ENCODE data around the gene DISP1.
A peak's percentile ranks its signal among the peaks of the same experiment; 100 is the strongest.

DISP1 gene

DNA sequence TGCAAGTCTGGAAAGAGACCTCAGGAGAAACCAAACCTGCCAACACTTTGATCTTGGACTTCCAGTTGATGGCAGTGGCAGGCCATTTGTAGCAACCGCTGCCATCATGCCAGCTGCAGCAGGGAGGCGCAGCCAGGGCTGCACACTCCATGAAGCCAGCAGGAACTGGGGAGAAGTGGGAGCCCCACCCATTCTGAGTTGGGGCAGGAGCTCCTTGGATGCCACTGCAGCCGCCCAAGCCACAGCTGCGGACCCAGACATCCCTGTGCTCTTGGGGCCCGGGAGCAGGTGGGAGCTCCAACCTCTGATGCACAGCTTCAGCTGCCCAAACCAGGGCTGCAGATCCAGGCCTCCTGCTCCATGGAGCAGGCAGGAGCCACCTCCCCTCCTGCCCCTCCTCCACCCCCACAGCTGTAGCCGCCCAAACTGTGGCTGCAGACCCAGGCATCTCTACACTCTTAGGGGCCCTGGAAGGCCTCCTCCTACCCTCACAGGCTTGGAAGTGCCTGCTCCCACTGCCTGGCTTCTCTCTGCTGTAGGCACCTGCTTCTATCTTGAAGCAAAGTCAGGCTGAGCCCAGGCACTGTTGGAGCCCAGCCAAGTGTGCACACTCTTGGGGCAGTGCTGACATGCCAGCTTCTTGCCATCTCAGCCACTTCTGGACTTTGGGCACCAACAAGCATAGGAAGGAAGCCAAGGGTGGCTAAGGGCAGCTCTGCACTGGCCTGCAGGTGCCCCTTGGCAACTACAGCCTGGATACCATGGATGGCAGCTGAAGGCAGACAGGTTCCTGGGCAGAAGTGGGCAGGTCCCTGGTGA is 20.0 kb upstream of the DISP1 start:
- Histone ChIP-seq H3K4me1 (ENCODE audit: control insufficient read depth in 2 of 2, insufficient read depth in 2 of 2, low read length in 2 of 2) (no peaks in the 10 kb centered on the region), H3K27ac (ENCODE audit: low read depth in 2 of 2, low read length in 2 of 2) (no peak overlapping the region), H3K4me3 (ENCODE audit: low read length in 2 of 2) (no peak overlapping the region), H3K9ac (ENCODE audit: low read depth in 1 of 2, low read length in 2 of 2) (no peak overlapping the region), H3K27me3 (ENCODE audit: control insufficient read depth in 2 of 2, insufficient read depth in 2 of 2, low read length in 2 of 2) (no peaks in the 10 kb centered on the region), H3K36me3 (ENCODE audit: control insufficient read depth in 2 of 2, insufficient read depth in 2 of 2, low read length in 2 of 2) (no peaks in the 10 kb centered on the region), H3K9me3 (ENCODE audit: control insufficient read depth in 2 of 2, low read length in 2 of 2) (no peaks in the 10 kb centered on the region)

DNA sequence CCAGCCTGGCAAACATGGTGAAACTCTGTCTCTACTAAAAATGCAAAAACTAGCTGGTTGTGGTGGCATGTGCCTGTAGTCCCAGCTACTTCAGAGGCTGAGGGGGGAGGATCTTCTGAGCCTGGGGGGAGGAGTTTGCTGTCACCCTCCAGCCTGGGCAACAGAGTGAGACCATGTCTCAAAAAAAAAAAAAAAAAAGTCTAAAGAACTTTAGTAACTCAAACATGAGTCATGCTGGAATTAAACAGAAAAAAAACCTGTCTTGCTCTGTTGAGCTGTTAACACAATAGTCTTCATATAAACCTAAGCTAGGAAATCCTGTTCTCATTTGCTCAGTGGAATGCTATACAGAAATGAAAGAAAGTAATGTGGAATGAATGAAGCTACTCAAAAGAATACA is 16.7 kb upstream of the DISP1 start:
- Histone ChIP-seq H3K4me3 (ENCODE audit: low read length in 2 of 2) (no peak overlapping the region), H3K9ac (ENCODE audit: low read depth in 1 of 2, low read length in 2 of 2) (no peak overlapping the region), H3K27ac (ENCODE audit: low read depth in 2 of 2, low read length in 2 of 2) (no peak overlapping the region), H3K27me3 (ENCODE audit: control insufficient read depth in 2 of 2, insufficient read depth in 2 of 2, low read length in 2 of 2) (peaks cover 0 to 5% of the 10 kb centered on the region in 2 donors), H3K4me1 (ENCODE audit: control insufficient read depth in 2 of 2, insufficient read depth in 2 of 2, low read length in 2 of 2) (no peaks in the 10 kb centered on the region), H3K36me3 (ENCODE audit: control insufficient read depth in 2 of 2, insufficient read depth in 2 of 2, low read length in 2 of 2) (no peaks in the 10 kb centered on the region), H3K9me3 (ENCODE audit: control insufficient read depth in 2 of 2, low read length in 2 of 2) (no peaks in the 10 kb centered on the region)

DNA sequence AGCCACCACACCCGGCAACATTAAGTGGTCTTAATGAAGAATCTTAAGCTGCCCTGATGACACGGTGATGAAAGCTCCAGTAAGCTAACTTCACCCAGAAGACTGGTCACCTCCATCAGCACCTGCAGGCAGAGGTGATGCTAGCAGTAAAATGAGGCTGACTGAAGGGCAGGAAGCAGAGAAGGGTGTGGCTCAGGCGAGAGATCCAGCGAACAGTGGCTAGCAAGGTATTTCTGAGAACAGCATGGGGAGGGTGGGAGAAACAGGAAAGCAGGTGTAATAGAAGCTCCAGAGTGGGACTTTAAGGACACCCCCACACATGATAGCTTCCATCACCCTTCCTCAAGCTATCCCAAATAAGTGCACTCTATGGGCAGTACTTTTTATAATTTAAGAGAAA is 15.9 kb upstream of the DISP1 start:
- H3K9me3 ChIP-seq (ENCODE audit: control insufficient read depth in 2 of 2, low read length in 2 of 2): no peaks in the 10 kb centered on the region
- H3K27ac ChIP-seq (ENCODE audit: low read depth in 2 of 2, low read length in 2 of 2): no peak overlapping the region
- no peak overlapping the region for H3K4me3 ChIP-seq (ENCODE audit: low read length in 2 of 2)
- peaks cover 0 to 5% of the 10 kb centered on the region in 2 donors for H3K27me3 ChIP-seq (ENCODE audit: control insufficient read depth in 2 of 2, insufficient read depth in 2 of 2, low read length in 2 of 2)
- H3K36me3 ChIP-seq (ENCODE audit: control insufficient read depth in 2 of 2, insufficient read depth in 2 of 2, low read length in 2 of 2): no peaks in the 10 kb centered on the region
- no peak overlapping the region for H3K9ac ChIP-seq (ENCODE audit: low read depth in 1 of 2, low read length in 2 of 2)
- no peaks in the 10 kb centered on the region for H3K4me1 ChIP-seq (ENCODE audit: control insufficient read depth in 2 of 2, insufficient read depth in 2 of 2, low read length in 2 of 2)

DNA sequence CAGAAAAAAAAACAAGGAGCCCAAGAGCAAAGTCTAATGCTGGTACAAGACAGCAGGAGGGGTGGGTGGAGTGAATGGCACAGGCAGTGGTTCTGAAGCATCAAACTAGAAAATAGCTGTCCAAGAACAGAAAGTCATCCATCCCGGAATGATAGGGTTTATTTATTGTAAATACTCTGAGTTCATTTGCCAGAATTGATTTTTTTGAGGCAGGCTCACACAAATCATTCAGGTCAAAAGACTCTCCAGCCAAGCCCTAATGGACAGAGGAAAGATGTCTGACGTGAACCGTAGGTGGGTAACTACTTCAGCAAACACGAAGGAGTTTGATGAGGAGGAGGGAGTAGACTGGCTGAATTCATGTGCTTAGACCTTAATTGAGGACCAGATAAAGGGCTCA is 13.8 kb upstream of the DISP1 start:
- H3K27ac ChIP-seq (ENCODE audit: low read depth in 2 of 2, low read length in 2 of 2): no peak overlapping the region
- no peaks in the 10 kb centered on the region for H3K9me3 ChIP-seq (ENCODE audit: control insufficient read depth in 2 of 2, low read length in 2 of 2)
- H3K36me3 ChIP-seq (ENCODE audit: control insufficient read depth in 2 of 2, insufficient read depth in 2 of 2, low read length in 2 of 2): no peaks in the 10 kb centered on the region
- H3K4me1 ChIP-seq (ENCODE audit: control insufficient read depth in 2 of 2, insufficient read depth in 2 of 2, low read length in 2 of 2): no peaks in the 10 kb centered on the region
- H3K9ac ChIP-seq (ENCODE audit: low read depth in 1 of 2, low read length in 2 of 2): no peak overlapping the region
- peaks cover 0 to 5% of the 10 kb centered on the region in 2 donors for H3K27me3 ChIP-seq (ENCODE audit: control insufficient read depth in 2 of 2, insufficient read depth in 2 of 2, low read length in 2 of 2)
- no peak overlapping the region for H3K4me3 ChIP-seq (ENCODE audit: low read length in 2 of 2)

DNA sequence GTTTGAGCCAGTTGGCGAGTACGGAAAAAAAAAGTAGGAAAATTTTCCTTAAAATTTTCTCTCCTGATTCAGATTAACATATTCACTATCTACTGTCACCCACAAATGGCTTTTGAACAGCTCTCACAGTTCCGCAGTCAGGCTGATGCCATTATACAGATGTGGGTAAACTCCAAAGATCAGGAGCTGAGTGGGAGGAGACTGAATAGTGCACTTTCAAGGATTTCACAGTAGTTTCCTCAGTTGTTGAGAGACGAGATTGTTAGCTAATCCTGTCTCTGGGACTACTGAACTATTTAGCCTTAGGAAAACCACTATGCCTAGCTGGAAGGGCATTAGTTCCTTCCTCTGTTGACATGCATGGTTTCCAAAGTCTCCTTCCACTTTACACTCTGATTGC is 3.2 kb upstream of the DISP1 start:
- Histone ChIP-seq H3K27ac (ENCODE audit: low read depth in 2 of 2, low read length in 2 of 2) (no peak overlapping the region), H3K9ac (ENCODE audit: low read depth in 1 of 2, low read length in 2 of 2) (no peak overlapping the region), H3K4me3 (ENCODE audit: low read length in 2 of 2) (no peak overlapping the region), H3K4me1 (ENCODE audit: control insufficient read depth in 2 of 2, insufficient read depth in 2 of 2, low read length in 2 of 2) (peaks cover 8 to 10% of the 10 kb centered on the region in 2 donors), H3K9me3 (ENCODE audit: control insufficient read depth in 2 of 2, low read length in 2 of 2) (no peaks in the 10 kb centered on the region), H3K27me3 (ENCODE audit: control insufficient read depth in 2 of 2, insufficient read depth in 2 of 2, low read length in 2 of 2) (no peaks in the 10 kb centered on the region), H3K36me3 (ENCODE audit: control insufficient read depth in 2 of 2, insufficient read depth in 2 of 2, low read length in 2 of 2) (no peaks in the 10 kb centered on the region)

DNA sequence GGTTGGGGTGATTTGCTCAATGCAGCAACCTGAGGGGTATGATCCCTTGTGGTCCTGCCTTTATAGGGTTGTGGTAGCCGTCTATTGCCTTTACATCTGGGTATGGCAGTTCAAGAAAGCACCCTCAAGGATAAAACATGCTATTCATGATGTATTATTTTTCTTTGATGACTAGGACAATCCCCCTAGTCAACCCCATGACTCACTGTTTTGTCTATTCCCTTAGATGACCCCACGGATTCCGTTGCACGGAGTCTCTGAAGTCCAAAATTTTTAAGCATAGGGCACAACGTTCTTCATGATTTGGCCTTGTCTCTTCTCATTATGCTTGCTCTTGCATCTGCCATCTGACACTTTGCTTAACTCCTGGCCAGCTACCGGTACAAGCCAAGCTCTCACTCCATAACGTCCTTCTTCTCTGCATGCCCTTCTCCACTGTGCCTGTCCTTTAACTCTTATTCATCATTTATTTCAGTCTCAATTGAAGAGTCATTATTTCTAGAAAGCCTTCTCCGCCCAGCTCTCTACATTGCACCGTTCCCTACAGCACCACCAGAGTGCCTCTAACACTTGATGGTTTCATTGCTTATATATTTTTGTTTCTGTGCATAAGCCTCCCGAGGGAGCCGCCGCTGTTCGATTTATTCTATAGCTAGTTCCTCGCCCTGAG is 838 bp upstream of the DISP1 start:
- peak overlapping the region; percentile 84 to 85 for H3K27ac ChIP-seq (ENCODE audit: low read depth in 2 of 2, low read length in 2 of 2)
- H3K4me3 ChIP-seq (ENCODE audit: low read length in 2 of 2): peak overlapping the region; percentile 87 to 92

DNA sequence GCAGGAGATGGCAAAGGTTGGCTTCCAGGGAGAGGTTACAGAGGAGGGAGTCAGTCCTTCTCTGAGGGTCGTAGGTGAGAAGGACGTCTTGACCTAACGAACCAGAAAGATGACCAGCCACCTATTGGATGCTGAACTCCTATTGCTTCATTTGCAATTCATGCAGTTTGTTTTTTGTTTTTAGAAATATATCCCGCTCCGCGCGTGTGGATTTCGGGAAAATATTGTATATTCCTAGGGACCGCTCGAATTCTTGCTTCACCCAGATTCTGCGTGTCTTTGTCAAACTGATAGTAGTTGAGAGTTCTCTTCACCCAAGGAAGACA is 564 bp downstream of the DISP1 start:
- H3K27ac ChIP-seq (ENCODE audit: low read depth in 2 of 2, low read length in 2 of 2): peak overlapping the region; percentile 84 to 85
- H3K9ac ChIP-seq (ENCODE audit: low read depth in 1 of 2, low read length in 2 of 2): peak overlapping the region; percentile 80 to 81
- no peaks in the 10 kb centered on the region for H3K36me3 ChIP-seq (ENCODE audit: control insufficient read depth in 2 of 2, insufficient read depth in 2 of 2, low read length in 2 of 2)
- H3K4me1 ChIP-seq (ENCODE audit: control insufficient read depth in 2 of 2, insufficient read depth in 2 of 2, low read length in 2 of 2): peaks cover 8 to 10% of the 10 kb centered on the region in 2 donors
- no peaks in the 10 kb centered on the region for H3K9me3 ChIP-seq (ENCODE audit: control insufficient read depth in 2 of 2, low read length in 2 of 2)
- H3K27me3 ChIP-seq (ENCODE audit: control insufficient read depth in 2 of 2, insufficient read depth in 2 of 2, low read length in 2 of 2): no peaks in the 10 kb centered on the region
- H3K4me3 ChIP-seq (ENCODE audit: low read length in 2 of 2): peak overlapping the region; percentile 87 to 92

More for the DNA sequence above, 838 bp upstream of the DISP1 start:
- Histone ChIP-seq H3K4me1 (ENCODE audit: control insufficient read depth in 2 of 2, insufficient read depth in 2 of 2, low read length in 2 of 2) (peaks cover 8 to 10% of the 10 kb centered on the region in 2 donors), H3K9me3 (ENCODE audit: control insufficient read depth in 2 of 2, low read length in 2 of 2) (no peaks in the 10 kb centered on the region), H3K36me3 (ENCODE audit: control insufficient read depth in 2 of 2, insufficient read depth in 2 of 2, low read length in 2 of 2) (no peaks in the 10 kb centered on the region), H3K27me3 (ENCODE audit: control insufficient read depth in 2 of 2, insufficient read depth in 2 of 2, low read length in 2 of 2) (no peaks in the 10 kb centered on the region), H3K9ac (ENCODE audit: low read depth in 1 of 2, low read length in 2 of 2) (no peak overlapping the region)

DNA sequence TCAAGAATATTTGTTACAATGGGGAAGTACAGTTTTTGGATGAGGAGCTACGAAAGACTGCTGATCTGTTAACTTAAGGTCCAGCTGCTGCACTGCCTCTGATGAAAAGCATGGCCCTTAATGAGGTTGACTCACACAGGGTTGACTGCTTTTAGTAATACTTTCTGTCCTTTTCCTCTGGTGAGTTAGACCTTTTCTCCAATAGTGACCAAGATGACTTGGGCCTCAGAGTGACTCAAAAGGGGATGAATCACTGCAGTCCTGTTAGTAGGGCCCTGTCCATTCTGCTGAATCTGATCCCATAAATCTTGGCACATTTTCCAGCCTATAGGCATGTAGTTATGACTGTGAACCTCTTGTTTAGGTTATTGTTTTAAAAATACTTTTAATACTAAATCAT is 2.7 kb downstream of the DISP1 start:
- Histone ChIP-seq H3K9me3 (ENCODE audit: control insufficient read depth in 2 of 2, low read length in 2 of 2) (no peaks in the 10 kb centered on the region), H3K36me3 (ENCODE audit: control insufficient read depth in 2 of 2, insufficient read depth in 2 of 2, low read length in 2 of 2) (no peaks in the 10 kb centered on the region), H3K4me1 (ENCODE audit: control insufficient read depth in 2 of 2, insufficient read depth in 2 of 2, low read length in 2 of 2) (peaks cover 8 to 10% of the 10 kb centered on the region in 2 donors), H3K27ac (ENCODE audit: low read depth in 2 of 2, low read length in 2 of 2) (no peak overlapping the region), H3K4me3 (ENCODE audit: low read length in 2 of 2) (no peak overlapping the region), H3K9ac (ENCODE audit: low read depth in 1 of 2, low read length in 2 of 2) (no peak overlapping the region), H3K27me3 (ENCODE audit: control insufficient read depth in 2 of 2, insufficient read depth in 2 of 2, low read length in 2 of 2) (no peaks in the 10 kb centered on the region)

DNA sequence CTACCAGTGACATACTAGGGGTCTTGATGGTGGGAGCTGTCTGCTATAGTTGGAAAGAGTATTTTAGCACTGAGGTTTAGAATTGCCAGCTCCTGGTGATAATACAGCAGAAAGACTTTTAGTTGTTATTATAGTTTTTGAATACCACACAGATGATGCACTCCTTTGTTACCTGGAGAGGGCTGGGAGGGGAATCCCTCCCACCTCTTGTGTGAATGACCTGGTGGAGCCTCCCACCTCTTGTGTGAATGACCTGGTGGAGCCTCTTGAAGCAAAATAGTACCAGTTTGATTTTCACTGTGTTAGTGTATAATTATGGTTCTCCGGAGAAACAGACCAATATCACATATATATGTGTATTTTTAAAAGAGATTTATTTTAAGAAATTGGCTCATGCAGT is 3.3 kb downstream of the DISP1 start:
- Histone ChIP-seq H3K27ac (ENCODE audit: low read depth in 2 of 2, low read length in 2 of 2) (no peak overlapping the region), H3K9ac (ENCODE audit: low read depth in 1 of 2, low read length in 2 of 2) (no peak overlapping the region), H3K27me3 (ENCODE audit: control insufficient read depth in 2 of 2, insufficient read depth in 2 of 2, low read length in 2 of 2) (no peaks in the 10 kb centered on the region), H3K36me3 (ENCODE audit: control insufficient read depth in 2 of 2, insufficient read depth in 2 of 2, low read length in 2 of 2) (no peaks in the 10 kb centered on the region), H3K4me3 (ENCODE audit: low read length in 2 of 2) (no peak overlapping the region), H3K4me1 (ENCODE audit: control insufficient read depth in 2 of 2, insufficient read depth in 2 of 2, low read length in 2 of 2) (peaks cover 8 to 10% of the 10 kb centered on the region in 2 donors), H3K9me3 (ENCODE audit: control insufficient read depth in 2 of 2, low read length in 2 of 2) (no peaks in the 10 kb centered on the region)

DNA sequence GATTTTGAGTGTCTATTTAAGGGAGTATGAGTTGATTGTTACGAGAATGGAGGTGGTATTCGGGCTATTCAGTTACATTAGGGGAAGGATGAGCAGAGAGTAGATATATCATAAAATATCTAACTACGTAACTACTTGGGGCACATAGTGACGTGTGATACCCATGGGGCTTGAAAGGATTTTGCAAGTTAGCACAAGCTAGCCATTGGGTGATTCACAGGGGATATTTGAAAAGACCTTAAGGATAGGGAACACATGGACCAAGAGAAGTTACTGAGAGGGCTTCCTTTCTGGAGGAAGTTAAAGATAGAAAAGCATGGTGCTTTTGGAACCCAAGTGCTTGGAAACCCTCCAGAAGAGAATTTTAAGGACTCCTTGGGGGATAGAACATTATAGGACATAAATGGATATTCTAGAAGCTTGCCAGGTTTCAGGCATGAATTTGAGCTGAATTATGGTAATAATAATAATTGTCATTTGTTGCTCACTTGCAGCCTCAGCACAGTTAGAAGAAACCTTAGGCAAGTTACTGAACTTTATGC is 5.4 kb downstream of the DISP1 start:
- no peaks in the 10 kb centered on the region for H3K36me3 ChIP-seq (ENCODE audit: control insufficient read depth in 2 of 2, insufficient read depth in 2 of 2, low read length in 2 of 2)
- H3K9me3 ChIP-seq (ENCODE audit: control insufficient read depth in 2 of 2, low read length in 2 of 2): no peaks in the 10 kb centered on the region
- no peak overlapping the region for H3K9ac ChIP-seq (ENCODE audit: low read depth in 1 of 2, low read length in 2 of 2)
- H3K4me3 ChIP-seq (ENCODE audit: low read length in 2 of 2): no peak overlapping the region
- H3K4me1 ChIP-seq (ENCODE audit: control insufficient read depth in 2 of 2, insufficient read depth in 2 of 2, low read length in 2 of 2): peaks cover 0 to 3% of the 10 kb centered on the region in 2 donors
- no peak overlapping the region for H3K27ac ChIP-seq (ENCODE audit: low read depth in 2 of 2, low read length in 2 of 2)
- H3K27me3 ChIP-seq (ENCODE audit: control insufficient read depth in 2 of 2, insufficient read depth in 2 of 2, low read length in 2 of 2): no peaks in the 10 kb centered on the region
